Myocyte (in vitro differentiated cells): ENCODE data around the gene SCTR. TPM values are rescaled to one million over a fixed set of nuclear protein-coding genes. Genes with fewer than 3 reads are reported as not detected.

ENCODE experiments used
- DNase-seq: peaks from one replicate; pipeline ENCODE4 v3.0.0-alpha.2; 2012; ENCODE audit warnings: low read depth
- total RNA-seq: library from RNA; depleted of rRNA; stranded (reverse); fragments of >200 nt; gene quantifications from 2 replicates; pipeline ENCODE4 v1.2.3, GENCODE V29; 2014

The SCTR gene
- total RNA-seq, 1 donor from 2014 or later, result not detected

DNA sequence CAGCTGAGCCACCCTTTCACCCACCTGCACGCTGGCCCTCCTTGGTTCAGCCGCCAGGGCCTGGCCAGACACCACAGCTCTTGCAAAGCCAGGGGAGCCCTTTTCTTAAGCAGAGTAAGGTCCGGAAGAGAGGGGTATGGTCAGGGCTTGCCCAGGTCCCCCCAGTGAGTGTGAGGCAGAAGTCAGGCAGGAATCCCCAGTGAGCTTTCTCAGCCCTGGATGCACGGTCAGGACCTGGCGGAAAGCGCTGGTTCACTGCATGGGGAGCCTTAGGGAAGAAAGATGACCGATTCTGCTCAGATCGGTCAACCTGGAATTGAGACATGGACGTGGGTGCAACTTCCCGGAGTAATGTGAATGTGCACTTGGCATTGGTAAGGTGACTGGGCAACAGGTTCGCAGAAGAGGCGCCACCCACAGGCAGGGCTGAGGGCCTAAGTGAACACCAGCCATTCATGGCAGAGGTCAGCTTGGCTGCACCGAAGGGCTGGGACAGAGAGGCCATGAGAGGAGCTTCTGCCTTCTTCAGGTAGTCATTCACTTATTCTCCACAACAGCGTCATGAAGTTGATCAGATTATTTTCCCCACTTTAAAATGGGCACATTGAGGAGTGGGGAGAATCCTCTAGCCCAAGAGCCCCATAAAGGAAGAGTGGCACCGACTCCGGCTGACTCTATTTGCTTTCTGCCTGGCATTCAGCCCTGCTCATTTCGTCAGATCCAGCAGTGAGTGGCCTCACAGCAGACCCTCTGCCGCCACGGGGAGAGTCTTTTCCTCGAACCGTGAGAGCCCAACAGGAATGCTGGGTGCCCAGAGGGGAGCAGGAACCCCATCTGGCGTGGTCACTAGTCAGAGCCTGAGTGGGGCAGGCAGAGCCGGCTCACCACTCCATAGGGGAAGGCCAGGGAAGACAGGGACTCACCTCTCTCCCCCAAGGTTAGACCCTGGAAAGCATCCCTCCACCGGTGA lies 35.8 kb downstream of the SCTR start:
- no peak for DNase-seq

DNA sequence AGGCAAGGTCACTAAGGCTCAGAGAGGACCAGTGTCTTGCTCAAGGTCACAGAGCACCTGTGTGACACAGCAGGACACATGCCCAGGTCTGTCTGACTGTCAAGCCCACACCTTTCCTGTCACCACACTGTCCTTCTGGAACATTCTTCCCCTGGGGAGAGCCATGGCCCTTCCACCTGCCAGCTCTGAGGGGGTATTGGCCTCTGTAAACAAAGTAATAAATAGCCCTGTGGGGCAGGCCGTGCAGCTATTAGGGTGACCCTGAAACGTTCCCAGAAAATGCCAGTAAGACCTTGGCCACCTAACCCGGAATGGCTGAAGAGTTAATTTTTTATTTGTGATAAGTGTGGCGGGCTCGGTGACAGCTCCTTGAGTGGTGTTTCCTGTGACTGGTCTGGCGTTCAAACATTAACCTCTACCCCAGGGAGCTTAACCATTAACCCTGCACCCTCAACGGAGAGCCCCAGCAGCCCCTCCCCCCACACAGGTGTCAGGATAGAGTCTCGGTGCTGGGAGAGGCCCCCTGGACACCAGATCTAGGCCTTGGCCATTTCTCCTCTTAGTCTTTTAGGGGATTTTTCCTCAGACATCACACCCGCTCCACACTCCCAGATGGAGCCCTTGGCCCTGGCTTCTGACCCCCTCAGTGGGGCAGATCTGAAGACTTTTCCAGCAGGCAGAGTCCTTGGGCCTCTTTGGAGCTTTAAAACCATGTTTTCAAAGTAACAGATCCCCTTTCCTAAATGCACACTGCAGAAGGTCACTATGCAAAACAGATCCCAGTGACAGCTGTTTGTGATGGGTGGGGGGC lies 36.6 kb downstream of the SCTR start:
- DNase-seq, result no peak

DNA sequence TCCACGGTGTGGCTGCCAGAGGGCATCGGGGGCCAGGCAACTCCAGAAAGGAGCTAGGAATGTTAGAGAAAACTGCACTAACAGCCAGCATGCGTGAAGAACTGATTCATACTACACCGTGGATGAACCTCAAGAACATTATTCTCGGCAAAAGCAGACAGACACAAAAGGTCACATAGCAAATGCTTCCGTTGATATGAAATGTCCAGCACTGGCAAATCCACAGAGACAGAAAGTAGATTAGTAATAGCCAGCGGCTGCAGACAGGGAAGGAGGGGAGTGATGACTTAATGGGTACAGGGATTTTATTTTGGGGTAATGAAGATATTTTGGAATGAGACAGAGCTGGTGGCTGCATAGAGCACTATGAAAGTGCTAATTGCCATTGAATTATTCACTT lies 37.4 kb downstream of the SCTR start:
- peak; percentile 42 for DNase-seq

DNA sequence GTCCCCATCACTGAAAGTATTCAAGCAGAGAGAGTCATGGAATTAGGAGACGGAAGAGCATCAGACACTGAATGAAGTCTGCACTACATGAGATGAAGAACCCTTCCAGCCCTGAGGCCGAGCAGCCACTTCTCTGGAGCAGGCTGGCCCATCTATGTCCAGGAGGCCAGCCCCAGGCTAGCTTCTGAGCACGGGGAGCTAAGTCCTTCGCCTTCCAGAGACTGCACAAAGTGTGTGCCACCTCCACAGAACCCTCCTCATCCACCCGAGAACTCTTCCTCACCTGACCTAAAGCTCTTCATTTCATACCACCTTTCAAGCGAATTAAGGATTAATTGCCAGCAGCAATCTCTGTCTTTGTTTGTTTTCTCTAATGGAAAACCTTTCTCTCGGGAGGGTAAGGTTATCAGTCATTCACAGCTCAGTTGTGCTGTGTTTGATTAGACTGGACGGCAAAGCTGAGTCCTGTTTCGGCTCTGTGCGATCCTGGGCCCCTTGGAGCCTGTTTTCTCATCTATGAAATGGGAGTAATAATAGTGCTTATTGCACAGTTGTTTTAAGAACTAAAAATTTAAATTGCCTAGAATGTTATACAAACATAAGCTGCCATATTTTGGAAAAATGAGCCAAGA lies 38.0 kb downstream of the SCTR start:
- no peak for DNase-seq

DNA sequence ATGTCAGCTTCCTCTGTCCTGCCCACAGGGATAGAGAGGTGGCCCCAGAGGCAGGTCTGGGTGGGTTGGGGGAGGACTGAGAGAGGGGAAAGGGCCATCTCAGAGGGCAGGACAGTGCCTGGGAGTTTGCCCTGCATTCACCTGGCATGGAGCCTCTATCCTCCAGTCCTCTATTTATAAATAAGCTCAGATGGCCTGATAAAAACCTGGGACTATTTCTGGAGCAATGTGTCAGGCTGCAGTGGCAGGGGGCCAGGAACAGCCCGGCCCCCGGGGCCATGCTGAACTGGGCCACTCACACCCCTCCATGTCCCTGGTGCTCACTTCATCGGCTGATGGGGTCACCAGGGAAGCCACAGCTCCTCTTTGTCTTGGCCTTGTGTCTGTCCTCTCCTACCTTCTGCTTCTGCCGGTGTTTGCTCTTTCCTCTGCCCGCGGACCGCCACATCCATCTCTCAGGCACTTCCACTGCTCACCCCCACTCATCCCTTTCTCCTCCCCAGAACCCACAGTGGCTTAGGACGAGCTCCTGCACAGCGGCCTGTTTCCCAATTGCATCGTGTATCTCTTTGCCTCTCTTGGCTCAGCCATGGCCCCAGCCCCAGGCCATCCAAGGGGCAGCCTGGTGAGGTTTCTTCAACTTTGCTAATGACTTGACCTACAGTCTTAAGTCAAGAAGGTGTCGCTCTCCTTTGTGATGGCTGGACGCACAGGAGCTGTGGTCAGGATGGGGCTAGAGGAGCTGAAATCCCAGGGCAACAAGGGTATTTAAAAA lies 38.8 kb downstream of the SCTR start:
- peak; percentile 53 for DNase-seq

DNA sequence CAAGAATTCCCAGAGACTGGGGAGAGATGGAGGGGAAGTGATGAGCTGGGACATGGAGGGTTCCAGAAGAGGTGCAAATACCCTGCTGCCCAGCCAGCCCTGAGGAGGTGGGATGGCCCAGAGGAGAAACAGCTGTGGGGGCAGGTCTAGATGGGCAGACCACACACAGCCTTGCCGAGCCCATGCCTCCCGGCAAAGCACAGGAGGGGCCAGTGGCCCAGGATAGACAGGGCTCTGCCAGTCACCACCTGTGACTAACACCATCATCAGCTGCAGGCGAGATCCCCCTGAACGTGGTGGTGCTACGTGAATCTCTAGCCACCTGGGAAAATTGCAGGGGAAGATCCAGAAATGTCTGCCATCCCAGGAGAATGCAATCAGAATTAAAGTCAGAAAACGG lies 39.4 kb downstream of the SCTR start:
- no peak for DNase-seq

DNA sequence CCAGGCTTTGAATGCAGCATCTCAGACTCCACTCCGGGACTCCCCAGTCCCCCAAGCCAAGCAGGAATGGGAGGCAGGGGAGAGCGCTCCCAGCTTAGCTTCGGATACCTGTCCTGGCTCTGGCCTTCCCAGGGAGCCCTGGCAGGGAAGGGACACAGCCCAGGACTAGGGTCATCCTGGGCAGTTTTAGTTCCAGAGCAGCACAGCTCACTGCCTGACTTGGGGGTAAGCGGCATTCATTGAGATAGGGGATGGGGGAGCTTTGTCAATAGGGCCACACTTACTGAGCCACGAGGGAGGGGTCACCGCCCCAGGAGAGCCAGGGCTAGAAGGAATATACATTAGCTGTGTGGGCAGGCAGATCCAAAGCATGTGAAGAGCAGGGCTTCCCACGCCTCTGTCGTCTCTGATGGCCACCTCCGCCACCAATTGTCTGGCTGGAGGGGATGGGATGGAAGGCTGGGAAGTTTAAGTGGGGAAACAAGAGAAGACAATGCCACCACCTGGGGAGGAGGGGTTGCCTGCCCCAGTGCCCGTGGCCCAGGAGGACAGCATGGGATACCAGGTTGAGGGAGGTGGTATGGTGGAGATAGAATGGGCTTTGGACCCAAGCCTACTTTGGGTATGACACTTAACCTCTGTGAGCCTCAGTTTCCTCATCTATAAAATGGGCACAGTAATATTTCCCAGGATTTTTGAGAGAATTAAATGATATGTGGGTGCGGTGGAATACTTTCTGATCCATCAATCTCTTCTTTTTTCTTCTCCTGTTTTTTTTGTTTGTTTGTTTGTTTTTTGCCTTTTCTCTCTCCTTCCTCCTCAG lies 40.2 kb downstream of the SCTR start:
- DNase-seq, result no peak

DNA sequence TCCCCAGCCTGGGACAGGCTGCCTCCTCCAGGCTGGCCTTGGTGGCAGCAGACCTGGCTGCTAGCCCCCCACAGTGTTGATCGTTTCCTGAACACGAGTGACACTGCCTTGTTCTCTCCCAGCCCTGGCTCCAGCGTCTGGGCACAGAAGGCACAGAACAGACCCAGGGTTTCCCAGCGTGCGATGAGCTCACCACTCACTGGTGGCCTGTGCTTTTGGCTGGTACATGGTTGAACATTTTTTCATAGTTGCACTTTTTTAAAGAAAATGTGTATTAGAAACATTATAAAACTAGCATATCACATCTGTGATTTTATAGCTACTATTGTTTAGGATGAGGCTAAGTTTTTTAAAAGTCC lies 40.9 kb downstream of the SCTR start:
- no peak for DNase-seq

DNA sequence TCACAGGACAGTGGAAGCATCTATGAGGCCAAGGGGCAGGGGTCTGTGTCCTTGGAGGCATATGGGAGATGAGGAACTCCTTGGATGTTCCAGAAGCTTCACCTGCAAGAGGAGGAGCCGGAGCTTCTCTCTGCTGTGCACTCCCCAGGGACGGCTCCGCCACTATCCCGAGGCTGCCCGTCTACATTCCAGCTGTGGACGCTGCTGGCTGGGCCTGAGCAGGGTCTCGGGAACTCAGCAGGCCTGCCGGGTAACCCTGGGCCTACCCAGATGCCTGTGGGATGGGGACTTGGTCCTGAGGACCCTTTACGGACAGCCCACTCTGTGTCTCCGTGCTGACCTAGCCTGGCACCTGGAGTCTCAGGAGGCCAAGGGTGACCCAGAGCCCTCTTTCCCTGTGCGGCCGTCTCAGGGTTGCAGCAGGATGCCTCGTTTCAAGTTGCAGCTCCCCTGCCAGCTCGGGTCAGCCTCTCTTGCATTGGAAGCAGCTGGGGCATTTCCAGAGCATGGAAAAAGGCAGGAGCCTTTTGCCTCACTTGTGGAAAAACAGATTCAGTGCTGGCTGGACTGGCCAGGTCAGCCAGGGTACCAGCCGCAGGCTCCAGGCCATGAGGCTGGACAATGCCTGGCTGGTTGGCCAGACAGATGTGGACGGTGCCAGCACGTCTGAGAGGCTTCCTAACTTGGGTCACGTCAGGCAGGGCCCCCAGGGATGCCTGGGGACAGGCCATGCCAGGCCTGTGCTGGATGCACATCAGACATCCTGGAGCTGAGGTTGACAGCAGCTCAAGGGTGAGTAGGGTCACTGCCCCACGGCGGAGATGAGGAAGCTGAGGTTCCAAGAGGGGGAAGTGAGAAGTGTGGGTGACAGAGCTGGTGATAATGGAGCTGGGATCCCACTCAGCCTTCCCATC lies 41.5 kb downstream of the SCTR start:
- no peak for DNase-seq

DNA sequence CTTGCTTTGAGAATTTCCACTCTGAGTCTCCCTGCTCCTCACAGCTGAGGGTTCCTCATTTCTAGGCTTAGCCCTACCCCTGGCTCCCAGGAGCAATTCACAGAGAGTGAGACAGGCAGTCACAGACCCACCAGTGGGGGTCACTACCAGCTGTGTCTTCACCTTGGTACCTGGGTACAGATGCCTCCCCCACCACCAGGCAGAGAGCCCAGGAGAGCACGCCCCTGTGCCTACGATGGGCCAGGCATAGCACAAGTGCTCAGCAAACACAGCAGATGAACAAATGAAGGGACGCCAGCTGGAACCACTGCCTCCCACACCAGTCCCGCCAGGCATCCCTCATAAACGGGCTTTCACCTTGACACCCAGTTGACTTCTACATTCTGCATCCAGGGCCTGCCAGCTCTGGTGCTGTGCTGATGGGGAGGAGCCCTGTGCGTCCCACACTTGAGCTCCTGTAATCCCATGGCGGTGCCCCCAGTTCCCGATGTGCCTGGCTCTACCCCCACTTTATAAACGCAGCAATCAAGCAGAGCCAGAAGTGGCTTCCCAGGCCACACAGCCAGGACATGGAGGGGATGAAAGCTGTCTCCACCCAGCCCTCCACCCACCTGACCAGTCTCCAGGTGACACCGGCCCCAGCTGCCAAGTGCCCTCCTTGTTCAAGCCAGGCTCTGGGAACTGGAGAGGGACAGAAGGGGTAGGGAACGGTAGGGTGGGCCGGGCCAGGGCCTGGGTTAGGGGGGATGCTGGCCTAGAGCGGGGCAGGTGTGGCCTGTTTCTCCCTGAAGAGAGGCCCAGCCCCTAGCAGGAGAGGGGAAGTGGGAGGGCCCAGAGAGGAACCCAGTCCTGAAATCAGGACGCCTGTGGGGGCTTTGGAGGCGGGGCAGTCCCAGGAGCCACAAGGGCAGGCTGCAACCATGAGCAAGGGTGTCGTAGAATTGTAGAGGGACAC lies 42.5 kb downstream of the SCTR start:
- no peak for DNase-seq

DNA sequence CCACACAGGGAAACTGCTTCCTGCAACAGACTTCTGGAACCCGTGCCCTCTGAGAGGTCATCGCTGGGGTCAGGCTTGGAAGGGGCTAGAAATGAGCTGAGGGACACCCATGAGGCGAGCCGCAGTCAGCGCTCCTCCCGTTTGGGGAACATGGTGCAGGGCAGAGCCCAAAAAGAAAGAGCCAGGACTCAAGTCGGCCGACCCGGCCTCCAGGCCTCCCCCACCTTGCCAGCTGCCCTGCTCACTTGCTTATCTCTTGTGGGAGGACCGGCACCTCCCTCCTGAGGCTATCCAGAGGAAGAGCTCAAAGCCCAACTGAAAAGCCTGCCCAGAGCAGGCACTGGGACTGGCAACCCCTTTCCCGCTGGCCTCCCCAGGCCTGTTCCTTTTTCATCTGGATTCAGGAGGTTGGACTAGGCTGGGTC lies 43.6 kb downstream of the SCTR start:
- DNase-seq, result no peak

DNA sequence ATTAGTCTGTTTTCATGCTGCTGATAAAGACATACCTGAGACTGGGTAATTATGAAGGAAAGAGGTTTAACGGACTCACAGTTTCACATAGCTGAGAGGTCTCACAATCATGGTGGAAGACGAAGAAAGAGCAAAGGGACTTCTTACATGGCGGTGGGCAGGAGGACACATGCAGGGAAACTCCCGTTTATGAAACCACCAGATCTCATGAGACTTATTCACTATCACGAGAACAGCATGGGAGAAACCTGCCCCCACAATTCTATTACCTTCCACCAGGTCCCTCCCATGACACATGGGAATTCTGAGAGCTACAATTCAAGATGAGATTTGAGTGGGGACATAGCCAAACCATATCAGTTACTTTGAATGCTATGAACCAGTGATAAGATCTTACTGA lies 44.1 kb downstream of the SCTR start:
- DNase-seq, result no peak

DNA sequence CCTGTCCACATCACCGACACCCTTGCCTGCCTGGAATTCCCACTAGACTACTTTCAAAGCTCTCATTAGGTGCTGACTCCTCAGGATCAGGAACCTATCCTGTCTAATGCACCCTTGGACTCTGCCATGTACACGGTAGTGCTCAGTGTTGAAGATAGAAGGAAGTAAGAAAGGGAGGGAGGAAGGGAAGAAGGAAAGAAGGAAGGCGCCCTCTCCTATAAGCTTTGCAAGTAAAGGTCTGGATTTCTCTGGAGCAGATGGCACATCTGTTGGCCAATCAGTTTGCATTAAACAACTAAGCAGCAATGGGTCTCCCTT lies 45.3 kb downstream of the SCTR start:
- no peak for DNase-seq

DNA sequence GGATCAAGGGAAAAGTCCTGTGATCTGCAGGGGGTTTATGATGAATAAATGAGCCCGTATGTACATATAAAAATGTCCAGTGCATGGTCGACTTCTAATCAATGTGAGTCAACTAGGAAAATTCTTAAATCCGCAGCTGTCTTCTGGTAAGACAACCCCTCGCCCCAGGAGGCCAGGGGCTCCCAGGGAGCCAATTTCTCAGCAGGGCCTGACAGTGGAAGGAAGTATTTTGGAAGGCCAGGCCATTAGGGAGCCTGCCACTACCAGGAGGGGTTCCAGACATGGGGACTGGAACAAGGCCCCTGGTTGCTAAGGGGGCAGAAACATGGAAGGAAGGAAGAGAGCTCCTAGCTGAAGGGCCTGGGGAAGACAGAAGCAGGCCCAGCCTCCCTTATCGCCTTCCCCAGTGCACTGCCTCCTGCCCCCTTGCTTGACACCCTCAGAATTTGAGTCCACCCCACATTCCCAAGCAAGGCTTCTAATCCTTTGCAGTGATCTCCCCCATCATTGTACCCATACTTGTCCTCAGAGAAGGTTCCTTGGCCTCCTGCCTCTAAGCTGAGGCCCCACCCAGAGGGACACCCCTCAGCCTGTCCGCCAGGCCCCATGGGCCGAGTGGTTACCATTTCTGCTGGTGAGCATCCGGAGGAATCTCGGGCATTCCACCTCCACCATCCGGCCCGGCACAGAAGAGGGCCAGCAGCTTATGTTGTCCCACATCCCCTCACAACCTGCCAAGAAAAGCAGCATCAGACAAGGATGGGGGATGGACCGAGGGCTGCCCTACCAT lies 45.9 kb downstream of the SCTR start:
- no peak for DNase-seq

DNA sequence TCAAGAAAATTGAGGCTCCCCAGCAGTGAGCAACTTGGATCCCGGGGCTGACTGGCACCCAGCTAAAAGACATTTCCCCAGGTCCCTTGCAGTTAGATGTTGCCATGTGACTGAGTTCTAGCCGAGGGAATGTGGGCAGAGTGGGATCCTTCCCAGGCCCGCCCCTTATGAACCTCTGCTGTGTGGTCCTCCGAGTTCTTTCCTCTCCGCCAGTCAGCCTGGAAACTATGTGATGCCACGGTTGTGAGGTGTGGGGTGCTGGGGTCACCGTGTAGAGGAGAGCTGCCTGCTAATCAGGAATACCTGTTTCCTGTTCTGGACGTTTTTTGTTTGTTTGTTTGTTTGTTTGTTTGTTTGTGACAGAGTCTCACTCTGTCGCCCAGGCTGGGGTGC lies 47.2 kb downstream of the SCTR start:
- no peak for DNase-seq

DNA sequence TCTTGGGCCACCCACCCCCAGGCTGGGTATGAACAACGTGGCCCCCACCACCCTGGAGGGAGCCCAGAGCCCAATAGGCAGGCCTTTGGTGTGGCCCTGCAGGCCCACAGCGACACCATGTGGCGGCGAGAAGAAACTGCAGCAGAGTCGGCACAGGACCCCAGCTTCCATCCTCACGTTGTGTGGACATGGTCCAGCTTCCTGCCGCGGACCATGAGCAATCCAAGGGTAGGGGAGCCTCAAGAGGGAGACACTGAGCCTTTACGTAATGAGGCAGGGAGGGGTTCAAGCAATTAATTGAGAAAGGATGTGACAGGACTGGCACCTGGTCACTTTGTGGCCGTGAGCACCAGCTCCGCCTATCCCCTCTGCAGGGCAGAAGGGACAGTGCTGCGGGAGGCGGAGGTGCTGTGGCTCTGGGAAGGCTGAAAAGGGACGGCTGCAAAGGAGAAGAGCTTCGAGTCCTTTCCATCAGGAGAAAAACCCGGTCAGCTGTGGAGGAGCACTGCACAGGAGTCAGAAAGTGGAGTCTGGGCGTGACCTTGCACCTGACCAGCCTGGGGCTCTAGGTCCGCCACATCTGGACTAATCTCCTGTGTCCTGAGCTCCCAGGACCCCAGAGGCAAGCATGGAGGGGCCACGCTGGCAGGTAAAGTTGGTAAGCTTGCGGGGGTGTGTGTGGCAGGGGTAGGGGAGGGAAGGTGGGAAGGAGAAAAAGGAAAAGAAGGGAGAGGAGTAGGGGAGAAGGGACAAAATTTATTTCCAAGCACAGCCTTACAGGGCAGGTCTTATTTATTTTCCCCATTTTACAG lies 47.8 kb downstream of the SCTR start:
- DNase-seq, result peak; percentile 54
